DND-41 (cell line): Measurements from ENCODE around the gene SAP30L.

Source experiments
- CTCF ChIP-seq: IDR thresholded peaks from 2 replicates; pipeline ENCODE4 v1.5.1; 2012; ENCODE audit warnings: borderline replicate concordance, low read length, moderate library complexity, mild to moderate bottlenecking; ENCODE audit not compliant: poor library complexity, severe bottlenecking; ENCODE audit errors: extremely low read depth
- EZH2 ChIP-seq: IDR thresholded peaks from 3 replicates; pipeline ENCODE4 v1.6.1; 2012; ENCODE audit warnings: borderline replicate concordance, low read depth, mild to moderate bottlenecking, moderate library complexity, low read length, inconsistent platforms; ENCODE audit not compliant: severe bottlenecking

GRCh38 chr5:154479944-154480750 lies 34.4 kb downstream of the SAP30L start:
- no peak for TF ChIP-seq CTCF
- TF ChIP-seq EZH2, result no peak
